ENCODE data around the gene CIBAR2.

DNA sequence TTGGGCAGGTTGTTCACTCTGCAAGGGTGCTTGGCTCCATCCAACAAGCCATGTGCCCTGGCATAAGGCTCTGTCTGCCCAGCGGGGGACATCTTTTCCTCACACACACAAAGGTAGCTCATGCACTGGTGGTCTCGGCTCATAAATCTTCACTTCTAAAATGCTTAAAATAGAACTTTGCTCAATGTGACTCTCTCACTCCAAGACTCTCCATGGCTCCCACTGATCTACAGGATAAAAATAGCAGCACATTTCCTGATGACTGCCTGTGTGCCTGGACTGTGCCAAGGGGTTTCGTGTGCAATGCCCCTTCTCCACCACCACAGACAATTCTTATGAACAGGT is 15.1 kb upstream of the CIBAR2 start:
- TF ChIP-seq CTCF (conservative IDR thresholded peaks at IDR 0.05; ENCODE audit: low read depth in 2 of 2) (no peak), POLR2AphosphoS5 (IDR thresholded peaks at IDR 0.05; ENCODE audit: low read depth) (no peak), EZH2phosphoT487 (IDR thresholded peaks at IDR 0.05; ENCODE audit: unreplicated experiment) (no peak), CREB1 (CRISPR knock-in tag; IDR thresholded peaks at IDR 0.05; ENCODE audit: low read depth) (no peak)
